HPDE6-E6E7 (cell line): Measurements from ENCODE around the gene RCAN1.
"Not testable (repeated sequence)": the region's sequence is repeated elsewhere in the genome, so short reads cannot be mapped to it uniquely, and the experiment has no call there.

Experiments used
- DNase-seq: peaks from one replicate; pipeline ENCODE4 v3.0.0; 2011; ENCODE audit warnings: missing footprints; ENCODE audit errors: extremely low spot score

The RCAN1 gene

GRCh38 chr21:34518301-34518700, 96.6 kb downstream of the RCAN1 start:
- no peak for DNase-seq

- DNase-seq, result no peak
Measured at GRCh38 chr21:34517491-34518245, 97.2 kb downstream of the RCAN1 start.

- no peak for DNase-seq
Measured at GRCh38 chr21:34517039-34517438, 97.9 kb downstream of the RCAN1 start.

GRCh38 chr21:34514576-34515115, 100.3 kb downstream of the RCAN1 start:
- DNase-seq, result no peak

- DNase-seq, result no peak
Measured at GRCh38 chr21:34513129-34513675, 101.7 kb downstream of the RCAN1 start.

- no peak for DNase-seq
Measured at GRCh38 chr21:34511787-34512455, 103.0 kb downstream of the RCAN1 start, which contains the start of gene KCNE1. Gene KCNE1, minus strand, starts transcription at chr21:34512210. Its CDS starts 62,576 bp downstream, at chr21:34449634.

- no peak for DNase-seq
Measured at GRCh38 chr21:34511181-34511580, 103.7 kb downstream of the RCAN1 start.

- DNase-seq, result peak; percentile 49
Measured at GRCh38 chr21:34510148-34511142, 104.5 kb downstream of the RCAN1 start.

GRCh38 chr21:34509151-34509550, 105.8 kb downstream of the RCAN1 start:
- no peak for DNase-seq

GRCh38 chr21:34504595-34504994, 110.3 kb downstream of the RCAN1 start:
- no peak for DNase-seq

GRCh38 chr21:34502480-34503106, 112.3 kb downstream of the RCAN1 start:
- DNase-seq, result no peak

GRCh38 chr21:34501716-34502115, 113.2 kb downstream of the RCAN1 start:
- DNase-seq, result no peak

- no peak for DNase-seq
Measured at GRCh38 chr21:34500191-34500590, 114.7 kb downstream of the RCAN1 start.

GRCh38 chr21:34499116-34499515, 115.8 kb downstream of the RCAN1 start:
- DNase-seq, result no peak

GRCh38 chr21:34498623-34499022, 116.3 kb downstream of the RCAN1 start:
- DNase-seq, result no peak

GRCh38 chr21:34483854-34484253, 131.1 kb downstream of the RCAN1 start:
- DNase-seq, result not testable (repeated sequence)

GRCh38 chr21:34483435-34483834, 131.5 kb downstream of the RCAN1 start:
- DNase-seq, result not testable (repeated sequence)

GRCh38 chr21:34467333-34467732, 147.6 kb downstream of the RCAN1 start:
- not testable (repeated sequence) for DNase-seq
